Fibroblast of mammary gland (primary cell): ENCODE measurements around the gene GPR87.

Experiments used
- DNase-seq: peaks from one replicate; pipeline ENCODE4 v3.0.0-alpha.2; 2010; ENCODE audit warnings: low read depth
- H3K4me3 ChIP-seq: 2 replicates; pipeline ENCODE4 v1.5.1; 2011; ENCODE audit warnings: low read depth, mild to moderate bottlenecking, low read length, moderate library complexity; ENCODE audit not compliant: control insufficient read depth
- CTCF ChIP-seq: conservative IDR thresholded peaks from 2 replicates; pipeline ENCODE4 v1.5.1; 2011; ENCODE audit warnings: low read depth, low read length, inconsistent platforms; ENCODE audit not compliant: control insufficient read depth, insufficient read depth

Gene GPR87

DNA sequence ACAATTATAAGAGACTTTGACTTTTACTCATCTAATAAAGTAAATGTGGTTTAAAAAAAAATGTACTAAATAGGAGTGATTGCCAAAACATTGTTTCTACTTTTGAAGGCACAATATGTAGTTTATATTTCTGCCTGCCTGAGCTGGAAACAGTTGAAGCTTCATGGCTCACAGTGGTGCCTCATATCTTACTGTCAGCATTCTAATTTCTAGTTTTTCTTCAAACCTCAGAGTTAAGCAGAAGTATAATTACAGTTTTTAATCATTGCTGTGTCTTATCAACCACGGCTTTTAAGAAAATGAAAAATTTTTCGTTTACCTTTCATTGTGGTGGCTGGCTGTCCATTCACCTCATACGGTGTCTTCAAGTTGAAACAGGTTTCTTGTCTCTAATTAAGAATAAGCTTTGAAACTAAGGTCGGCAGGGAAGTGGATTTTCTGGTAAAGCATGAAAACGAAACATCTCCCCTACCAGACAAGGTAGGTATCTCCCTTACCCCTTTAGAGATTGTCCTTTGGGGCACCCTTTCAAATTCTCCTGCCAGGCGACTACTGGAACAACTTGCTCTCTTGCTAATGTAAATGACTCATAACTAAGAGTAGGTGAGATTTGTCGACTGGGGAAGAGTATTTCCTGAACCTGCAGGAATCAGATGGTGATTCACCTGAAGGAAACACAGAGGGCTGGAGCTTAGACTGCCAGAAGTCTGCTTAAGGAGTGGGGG lies at the start of gene GPR87:
TSS of gene GPR87 (minus strand) at position 554 of the 725 bp plus-strand sequence. CDS start 16,720 bp downstream, outside the sequence.
- H3K4me3 ChIP-seq: no peak within 1 kb of the TSS
- DNase-seq: peak; percentile 45
- no peak for TF ChIP-seq CTCF

DNA sequence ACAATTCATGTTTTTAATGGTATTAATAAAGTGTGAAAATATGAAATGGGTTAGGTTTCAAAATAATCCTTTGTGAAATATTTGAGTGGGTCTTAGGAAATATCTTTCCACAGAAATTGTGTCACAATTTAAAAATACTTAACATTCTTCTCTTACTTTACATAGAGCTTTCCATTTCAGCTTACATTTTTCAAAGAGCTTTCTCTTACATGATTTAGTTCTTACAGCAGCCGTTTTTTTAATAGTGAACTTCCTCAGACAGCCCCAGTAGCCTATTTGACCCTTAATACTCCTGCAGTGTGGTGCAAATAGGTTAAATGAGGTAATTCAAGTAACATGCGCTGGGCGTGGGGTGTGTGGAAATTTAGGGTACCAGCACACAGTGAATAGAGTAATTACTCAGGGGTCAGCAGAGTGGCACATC lies 46.1 kb upstream of the GPR87 start:
- H3K4me3 ChIP-seq: no peak overlapping the region
- TF ChIP-seq CTCF: no peak
- DNase-seq: no peak

DNA sequence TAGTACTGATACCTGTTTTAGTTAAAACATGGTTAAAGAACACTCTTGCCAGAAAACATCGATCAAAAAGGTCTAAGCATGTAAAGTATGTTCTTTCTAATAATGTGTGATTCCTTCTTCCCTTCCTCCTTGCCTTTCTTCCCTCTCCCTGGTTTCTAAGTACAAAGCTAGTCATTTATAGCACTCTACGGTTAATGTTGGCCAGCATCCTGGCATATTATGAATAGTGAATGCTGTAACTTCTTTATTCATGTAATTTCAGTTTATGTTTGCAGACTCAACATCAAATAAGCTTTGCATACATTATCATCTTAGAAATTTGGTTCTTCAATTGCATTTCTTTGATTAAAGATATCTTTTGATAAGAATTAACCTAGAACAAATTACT lies 40.8 kb upstream of the GPR87 start:
- DNase-seq: no peak
- H3K4me3 ChIP-seq: no peak overlapping the region
- no peak for TF ChIP-seq CTCF

GRCh38 chr3:151356794-151357462 lies 40.3 kb upstream of the GPR87 start:
- H3K4me3 ChIP-seq: no peak overlapping the region
- TF ChIP-seq CTCF: no peak
- peak; percentile 37 for DNase-seq

GRCh38 chr3:151351648-151352047 lies 35.0 kb upstream of the GPR87 start:
- no peak for DNase-seq
- no peak overlapping the region for H3K4me3 ChIP-seq
- no peak for TF ChIP-seq CTCF

- TF ChIP-seq CTCF: no peak
- DNase-seq: no peak
- no peak overlapping the region for H3K4me3 ChIP-seq
Measured at GRCh38 chr3:151351219-151351618, 34.6 kb upstream of the GPR87 start.
